CD14-positive monocyte (primary cell): ENCODE data around the gene CDKAL1. TPM values are rescaled to one million over a fixed set of nuclear protein-coding genes. Genes with fewer than 3 reads are reported as not detected.
"Not testable (repeated sequence)": the region's sequence is repeated elsewhere in the genome, so short reads cannot be mapped to it uniquely, and the experiment has no call there.

ENCODE experiments used
- DNase-seq, 3 donors: peaks; one replicate each; pipeline ENCODE4 v3.0.0-alpha.2; 2011 to 2022
- H2AFZ ChIP-seq: 2 replicates; pipeline ENCODE4 v1.6.0; 2012; ENCODE audit warnings: mild to moderate bottlenecking, low read depth, low read length, inconsistent platforms; ENCODE audit not compliant: insufficient read depth, poor library complexity, severe bottlenecking
- H3K27ac ChIP-seq, 2 donors: 1 replicate in 1 of 2; 2 replicates in 1 of 2; pipeline ENCODE4 v1.5.1; 2012 to 2013; ENCODE audit warnings: low read length in 2 of 2, control low read depth in 1 of 2, inconsistent platforms in 1 of 2, low read depth in 1 of 2, mild to moderate bottlenecking in 1 of 2
- H3K27me3 ChIP-seq, 2 donors: one replicate each; pipeline versions ENCODE4 v1.6.0 to v1.6.1; 2011 to 2013; ENCODE audit warnings: low read length in 2 of 2; ENCODE audit not compliant: control insufficient read depth in 2 of 2, insufficient read depth in 2 of 2
- H3K36me3 ChIP-seq, 2 donors: replicated peaks in 1 of 2; 1 replicate in 1 of 2; 2 replicates in 1 of 2; pipeline versions ENCODE4 v1.5.1 to v1.6.1; 2012 to 2013; ENCODE audit warnings: low read length in 2 of 2, control low read depth in 1 of 2, inconsistent platforms in 1 of 2, mild to moderate bottlenecking in 1 of 2; ENCODE audit not compliant: insufficient read depth in 2 of 2, control insufficient read depth in 1 of 2
- H3K4me1 ChIP-seq, 2 donors: 1 replicate in 1 of 2; 2 replicates in 1 of 2; pipeline versions ENCODE4 v1.5.1 to v1.6.1; 2012 to 2013; ENCODE audit warnings: low read length in 2 of 2, control low read depth in 1 of 2, inconsistent platforms in 1 of 2, mild to moderate bottlenecking in 1 of 2, moderate library complexity in 1 of 2; ENCODE audit not compliant: insufficient read depth in 2 of 2, control insufficient read depth in 1 of 2
- H3K4me2 ChIP-seq: replicated peaks from 2 replicates; pipeline ENCODE3; 2012; ENCODE audit warnings: low read length, moderate library complexity, mild to moderate bottlenecking; ENCODE audit not compliant: poor library complexity, severe bottlenecking; ENCODE audit errors: extremely low read depth
- H3K4me3 ChIP-seq, 3 experiments: fragments of 200-600 bp in 1 of 3; sonication (generic) in 1 of 3; replicated peaks in 1 of 3; 1 replicate in 2 of 3; 2 replicates in 1 of 3; pipeline ENCODE4 v1.5.1; 2011 to 2013; ENCODE audit warnings: low read length in 3 of 3, mild to moderate bottlenecking in 3 of 3, control low read depth in 2 of 3, low read depth in 2 of 3, inconsistent platforms in 1 of 3, moderate library complexity in 1 of 3
- H3K79me2 ChIP-seq: 2 replicates; pipeline ENCODE4 v1.6.0; 2012; ENCODE audit warnings: mild to moderate bottlenecking, control low read depth, inconsistent platforms, low read length, moderate library complexity; ENCODE audit not compliant: insufficient read depth
- H3K9ac ChIP-seq: 2 replicates; pipeline ENCODE4 v1.6.0; 2017; ENCODE audit warnings: low read length, mild to moderate bottlenecking; ENCODE audit not compliant: insufficient read depth, poor library complexity, severe bottlenecking
- H3K9me3 ChIP-seq, 2 donors: replicated peaks in 1 of 2; 1 replicate in 1 of 2; 2 replicates in 1 of 2; pipeline versions ENCODE4 v1.5.1 to v1.6.1; 2012 to 2013; ENCODE audit warnings: low read length in 2 of 2, control low read depth in 1 of 2; ENCODE audit not compliant: control insufficient read depth in 1 of 2, insufficient read depth in 1 of 2
- H4K20me1 ChIP-seq: 2 replicates; pipeline ENCODE4 v1.6.0; 2012; ENCODE audit warnings: mild to moderate bottlenecking, low read length, control low read depth, moderate library complexity; ENCODE audit not compliant: insufficient read depth
- H3K27ac Mint-ChIP-seq, 7 donors: one replicate each; pipeline ENCODE4 v1.8.0; 2020; ENCODE audit warnings: mild to moderate bottlenecking in 7 of 7, mixed read lengths in 7 of 7, moderate library complexity in 6 of 7, inconsistent platforms in 2 of 7
- H3K27me3 Mint-ChIP-seq, 3 donors: one replicate each; pipeline ENCODE4 v1.8.0; 2021 to 2022; ENCODE audit warnings: low read depth in 3 of 3, mild to moderate bottlenecking in 3 of 3, mixed read lengths in 3 of 3, moderate library complexity in 3 of 3, inconsistent platforms in 1 of 3
- H3K36me3 Mint-ChIP-seq, 2 donors: one replicate each; pipeline ENCODE4 v1.8.0; 2020; ENCODE audit warnings: mixed read lengths in 2 of 2, inconsistent platforms in 1 of 2, mild to moderate bottlenecking in 1 of 2
- H3K4me1 Mint-ChIP-seq: one replicate; pipeline ENCODE4 v1.8.0; 2020; ENCODE audit warnings: mild to moderate bottlenecking, mixed read lengths
- H3K4me3 Mint-ChIP-seq, 2 donors: one replicate each; pipeline ENCODE4 v1.8.0; 2020; ENCODE audit warnings: mild to moderate bottlenecking in 2 of 2, mixed read lengths in 2 of 2, moderate library complexity in 1 of 2
- H3K9me3 Mint-ChIP-seq, 7 donors: one replicate each; pipeline ENCODE4 v1.8.0; 2020 to 2022; ENCODE audit warnings: mixed read lengths in 7 of 7, mild to moderate bottlenecking in 6 of 7, moderate library complexity in 6 of 7, inconsistent platforms in 2 of 7
- CTCF ChIP-seq: fragments of 200-600 bp; IDR thresholded peaks from one replicate; pipeline ENCODE4 v1.8.0; 2022; ENCODE audit warnings: antibody characterized with exemption, mild to moderate bottlenecking
- WGBS: methylation state at CpG from one replicate; pipeline ENCODE4 v1.1.5; 2013; ENCODE audit warnings: missing lambda C conversion rate; ENCODE audit not compliant: insufficient coverage; 5-methylcytosine and 5-hydroxymethylcytosine counted together
- intact Hi-C, 2 donors: fragments of 100-400 bp; cut with micrococcal nuclease; formaldehyde crosslinking; loops; one replicate each; pipeline versions ENCODE4 v1.15.0 to v1.15.1; 2023
- polyA plus RNA-seq, 3 donors: library from polyadenylated mRNA; depleted of rRNA in 1 of 3; unstranded in 2 of 3; stranded (reverse) in 1 of 3; fragments of 300-500 nt in 2 of 3; fragments of >200 nt in 1 of 3; fragmentation: Illumina TruSeq in 2 of 3; gene quantifications; 1 replicate in 2 of 3; 2 replicates in 1 of 3; pipeline ENCODE4 v1.2.3, GENCODE V29; 2012 to 2021

Gene CDKAL1
- polyA plus RNA-seq, 3 donors: 3.2 to 12.4 (median 8.3) TPM

- intact Hi-C loops: no loop called here
- H3K27ac Mint-ChIP-seq: no peak overlapping the region
- H3K4me1 Mint-ChIP-seq: no peaks in the 10 kb centered on the region
Observed at GRCh38 chr6:21246075-21246474, 711.8 kb downstream of the CDKAL1 start.

GRCh38 chr6:21254460-21254859 is 720.2 kb downstream of the CDKAL1 start:
- H3K9me3 ChIP-seq, H3K4me3 Mint-ChIP-seq, H3K27ac ChIP-seq, H3K79me2 ChIP-seq, H3K27me3 ChIP-seq, intact Hi-C loops, H3K4me1 ChIP-seq, H2AFZ ChIP-seq, H3K9ac ChIP-seq, H3K4me3 ChIP-seq, H3K9me3 Mint-ChIP-seq, H3K36me3 Mint-ChIP-seq, H3K27me3 Mint-ChIP-seq, H3K27ac Mint-ChIP-seq, H4K20me1 ChIP-seq, H3K4me1 Mint-ChIP-seq, DNase-seq, H3K4me2 ChIP-seq, H3K36me3 ChIP-seq: not testable (repeated sequence)

More at GRCh38 chr6:21246075-21246474, 711.8 kb downstream of the CDKAL1 start:
- 100% methylated on average over 1 of the region's 6 CpGs for WGBS
- Histone ChIP-seq H4K20me1 (no peaks in the 10 kb centered on the region), H3K4me3 (no peak overlapping the region), H3K36me3 (no peaks in the 10 kb centered on the region), H3K9ac (no peak overlapping the region), H2AFZ (no peak overlapping the region), H3K27ac (no peak overlapping the region), H3K4me1 (no peaks in the 10 kb centered on the region), H3K79me2 (no peaks in the 10 kb centered on the region), H3K9me3 (no peaks in the 10 kb centered on the region), H3K27me3 (no peaks in the 10 kb centered on the region), H3K4me2 (no peak overlapping the region)
- no peaks in the 10 kb centered on the region for H3K36me3 Mint-ChIP-seq
- no peak for DNase-seq
- peaks cover 0 to 9% (median 0%) of the 10 kb centered on the region in 7 donors for H3K9me3 Mint-ChIP-seq
- no peak overlapping the region for H3K4me3 Mint-ChIP-seq
- H3K27me3 Mint-ChIP-seq: peaks cover 0 to 2% (median 0%) of the 10 kb centered on the region in 3 donors
- TF ChIP-seq CTCF: no peak
